Osteoblast (primary cell): Measurements from ENCODE around the gene ACTR2. TPM values are rescaled to one million over a fixed set of nuclear protein-coding genes. Genes with fewer than 3 reads are reported as not detected.

ENCODE experiments used
- DNase-seq: peaks from one replicate; pipeline ENCODE4 v3.0.0; 2011; ENCODE audit warnings: low spot score, mixed read lengths; ENCODE audit not compliant: insufficient read length; ENCODE audit errors: missing footprints
- H2AFZ ChIP-seq: 2 replicates; pipeline ENCODE4 v1.6.0; 2011; ENCODE audit warnings: mild to moderate bottlenecking, low read length
- H3K27ac ChIP-seq: 2 replicates; pipeline ENCODE4 v1.5.1; 2011; ENCODE audit warnings: mild to moderate bottlenecking, low read depth, low read length, moderate library complexity
- H3K27me3 ChIP-seq: 2 replicates; pipeline ENCODE4 v1.6.0; 2012; ENCODE audit warnings: mild to moderate bottlenecking, control low read depth, inconsistent platforms, low read length, moderate library complexity; ENCODE audit not compliant: insufficient read depth
- H3K36me3 ChIP-seq: 2 replicates; pipeline ENCODE4 v1.5.1; 2011; ENCODE audit warnings: mild to moderate bottlenecking, low read length, control low read depth, moderate library complexity; ENCODE audit not compliant: insufficient read depth
- H3K4me1 ChIP-seq: 2 replicates; pipeline ENCODE4 v1.5.1; 2011; ENCODE audit warnings: mild to moderate bottlenecking, low read length, control low read depth, moderate library complexity; ENCODE audit not compliant: insufficient read depth
- H3K4me2 ChIP-seq: 2 replicates; pipeline ENCODE4 v1.6.0; 2011; ENCODE audit warnings: mild to moderate bottlenecking, low read length; ENCODE audit not compliant: insufficient read depth
- H3K4me3 ChIP-seq: fragments of 200-600 bp; sonication (generic); 3 replicates; pipeline ENCODE4 v1.5.1; 2012; ENCODE audit warnings: mild to moderate bottlenecking, low read length, inconsistent platforms; ENCODE audit not compliant: insufficient read depth
- H3K79me2 ChIP-seq: 2 replicates; pipeline ENCODE4 v1.6.0; 2012; ENCODE audit warnings: mild to moderate bottlenecking, low read length, control low read depth, inconsistent platforms; ENCODE audit not compliant: insufficient read depth
- H3K9me3 ChIP-seq: 2 replicates; pipeline ENCODE4 v1.5.1; 2011; ENCODE audit warnings: low read depth, low read length, control low read depth
- H4K20me1 ChIP-seq: 2 replicates; pipeline ENCODE4 v1.6.0; 2012; ENCODE audit warnings: mild to moderate bottlenecking, low read length, control low read depth; ENCODE audit not compliant: insufficient read depth
- total RNA-seq: library from RNA; depleted of rRNA; stranded (reverse); fragments of >200 nt; gene quantifications from 2 replicates; pipeline ENCODE4 v1.2.3, GENCODE V29; 2012
- TF ChIP-seq, protein P1 (sequence below): IDR thresholded peaks from 2 replicates; pipeline ENCODE4 v1.5.1; 2011; ENCODE audit warnings: mild to moderate bottlenecking, low read depth, low read length, moderate library complexity; ENCODE audit errors: extremely low read depth

The ACTR2 gene
- total RNA-seq, 1 donor, result 110 TPM

DNA sequence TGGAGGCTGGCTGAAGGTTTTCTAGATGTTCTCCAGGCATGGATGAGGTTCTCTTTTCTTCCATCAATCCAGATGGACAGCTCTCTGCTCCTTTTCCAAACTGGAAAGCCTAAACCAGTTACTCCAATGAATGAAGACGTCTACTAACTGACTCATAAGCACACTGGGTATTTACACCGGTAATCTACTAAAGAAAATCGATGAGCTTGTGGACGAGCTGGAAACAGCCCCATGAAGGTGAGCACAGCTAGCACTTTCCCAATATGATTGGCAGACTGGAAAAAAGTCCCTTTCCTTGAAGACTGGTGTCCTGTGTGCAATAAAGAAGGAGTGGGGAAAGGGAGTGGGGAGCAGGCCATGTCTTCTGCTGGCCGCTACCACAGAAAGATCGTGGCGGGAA, 84.0 kb downstream of the ACTR2 start:
- Histone ChIP-seq H2AFZ (no peak overlapping the region), H3K4me1 (peaks cover 4% of the 10 kb centered on the region), H4K20me1 (no peaks in the 10 kb centered on the region), H3K4me3 (no peak overlapping the region), H3K27me3 (no peaks in the 10 kb centered on the region), H3K4me2 (no peak overlapping the region), H3K9me3 (no peaks in the 10 kb centered on the region), H3K79me2 (peaks cover 6% of the 10 kb centered on the region), H3K36me3 (peaks cover 65% of the 10 kb centered on the region), H3K27ac (no peak overlapping the region)
- DNase-seq, result no peak
- TF ChIP-seq, protein P1, sequence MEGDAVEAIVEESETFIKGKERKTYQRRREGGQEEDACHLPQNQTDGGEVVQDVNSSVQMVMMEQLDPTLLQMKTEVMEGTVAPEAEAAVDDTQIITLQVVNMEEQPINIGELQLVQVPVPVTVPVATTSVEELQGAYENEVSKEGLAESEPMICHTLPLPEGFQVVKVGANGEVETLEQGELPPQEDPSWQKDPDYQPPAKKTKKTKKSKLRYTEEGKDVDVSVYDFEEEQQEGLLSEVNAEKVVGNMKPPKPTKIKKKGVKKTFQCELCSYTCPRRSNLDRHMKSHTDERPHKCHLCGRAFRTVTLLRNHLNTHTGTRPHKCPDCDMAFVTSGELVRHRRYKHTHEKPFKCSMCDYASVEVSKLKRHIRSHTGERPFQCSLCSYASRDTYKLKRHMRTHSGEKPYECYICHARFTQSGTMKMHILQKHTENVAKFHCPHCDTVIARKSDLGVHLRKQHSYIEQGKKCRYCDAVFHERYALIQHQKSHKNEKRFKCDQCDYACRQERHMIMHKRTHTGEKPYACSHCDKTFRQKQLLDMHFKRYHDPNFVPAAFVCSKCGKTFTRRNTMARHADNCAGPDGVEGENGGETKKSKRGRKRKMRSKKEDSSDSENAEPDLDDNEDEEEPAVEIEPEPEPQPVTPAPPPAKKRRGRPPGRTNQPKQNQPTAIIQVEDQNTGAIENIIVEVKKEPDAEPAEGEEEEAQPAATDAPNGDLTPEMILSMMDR, result no peak

DNA sequence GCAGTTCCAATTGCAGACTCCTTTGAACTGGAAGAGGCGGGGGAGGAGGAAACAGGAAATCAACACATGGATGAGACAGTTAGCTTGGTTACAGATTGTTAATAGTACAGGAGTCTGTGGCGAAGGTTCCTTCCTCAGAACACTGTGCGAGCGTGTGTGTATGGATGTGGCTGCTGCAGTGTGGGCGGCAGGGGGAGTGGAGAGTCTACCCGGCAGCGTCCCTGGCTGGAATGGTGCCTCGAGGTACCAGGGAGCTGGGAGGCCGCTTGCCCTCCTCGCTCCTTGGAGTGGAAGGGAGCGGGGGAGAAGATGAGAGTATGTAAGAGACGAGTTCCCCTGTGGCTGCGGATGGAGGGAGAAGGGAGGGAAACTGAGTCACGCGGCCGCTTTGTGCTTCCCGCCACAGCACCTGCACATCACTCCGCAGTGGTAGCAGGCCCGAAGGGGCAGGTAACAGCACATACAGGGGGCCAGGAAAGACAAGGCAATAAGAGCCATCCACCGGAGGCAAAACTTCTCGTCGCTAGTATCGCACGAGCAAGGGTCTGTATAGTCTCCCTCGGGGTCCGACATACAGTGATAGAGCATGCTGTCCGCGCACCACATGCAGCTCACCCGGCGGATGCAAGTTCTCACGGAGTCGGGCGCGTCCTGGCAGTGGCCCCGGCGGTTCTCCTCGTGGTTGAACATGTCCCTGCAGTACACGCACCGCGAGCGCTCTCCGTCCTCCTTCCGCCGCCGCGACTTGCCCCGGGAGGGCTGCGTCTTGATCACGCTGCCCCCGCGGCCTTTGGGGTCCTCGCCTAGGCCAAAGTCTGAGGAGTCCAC, 85.7 kb downstream of the ACTR2 start:
- DNase-seq, result peak; percentile 59
- Histone ChIP-seq H3K4me1 (peaks cover 7% of the 10 kb centered on the region), H3K9me3 (no peaks in the 10 kb centered on the region), H3K79me2 (peaks cover 19% of the 10 kb centered on the region), H3K36me3 (peaks cover 64% of the 10 kb centered on the region), H3K27me3 (no peaks in the 10 kb centered on the region), H4K20me1 (no peaks in the 10 kb centered on the region), H3K27ac (no peak overlapping the region), H3K4me2 (no peak overlapping the region), H2AFZ (no peak overlapping the region), H3K4me3 (no peak overlapping the region)
- TF ChIP-seq, protein P1, result no peak

DNA sequence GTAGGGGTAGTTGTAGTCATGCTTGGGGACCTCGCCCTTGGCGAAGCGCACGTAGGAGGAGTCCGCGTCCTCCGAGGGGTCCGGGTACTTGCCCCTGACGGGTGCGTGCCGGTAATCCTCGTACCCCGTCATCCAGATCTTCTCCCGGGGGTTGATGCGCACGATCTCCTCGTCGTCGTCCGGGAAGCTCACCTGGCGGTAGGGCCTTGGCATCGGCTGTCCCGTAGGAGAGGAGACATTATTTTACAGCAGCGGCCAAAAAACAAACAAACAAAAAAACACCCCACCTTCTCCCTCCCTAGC, 86.3 kb downstream of the ACTR2 start:
- no peak overlapping the region for H3K4me2 ChIP-seq
- peaks cover 7% of the 10 kb centered on the region for H3K4me1 ChIP-seq
- H4K20me1 ChIP-seq, result no peaks in the 10 kb centered on the region
- DNase-seq, result no peak
- peaks cover 63% of the 10 kb centered on the region for H3K36me3 ChIP-seq
- H3K9me3 ChIP-seq, result no peaks in the 10 kb centered on the region
- TF ChIP-seq, protein P1, result no peak
- peaks cover 22% of the 10 kb centered on the region for H3K79me2 ChIP-seq
- no peak overlapping the region for H3K4me3 ChIP-seq
- no peak overlapping the region for H2AFZ ChIP-seq
- no peak overlapping the region for H3K27ac ChIP-seq
- no peaks in the 10 kb centered on the region for H3K27me3 ChIP-seq

DNA sequence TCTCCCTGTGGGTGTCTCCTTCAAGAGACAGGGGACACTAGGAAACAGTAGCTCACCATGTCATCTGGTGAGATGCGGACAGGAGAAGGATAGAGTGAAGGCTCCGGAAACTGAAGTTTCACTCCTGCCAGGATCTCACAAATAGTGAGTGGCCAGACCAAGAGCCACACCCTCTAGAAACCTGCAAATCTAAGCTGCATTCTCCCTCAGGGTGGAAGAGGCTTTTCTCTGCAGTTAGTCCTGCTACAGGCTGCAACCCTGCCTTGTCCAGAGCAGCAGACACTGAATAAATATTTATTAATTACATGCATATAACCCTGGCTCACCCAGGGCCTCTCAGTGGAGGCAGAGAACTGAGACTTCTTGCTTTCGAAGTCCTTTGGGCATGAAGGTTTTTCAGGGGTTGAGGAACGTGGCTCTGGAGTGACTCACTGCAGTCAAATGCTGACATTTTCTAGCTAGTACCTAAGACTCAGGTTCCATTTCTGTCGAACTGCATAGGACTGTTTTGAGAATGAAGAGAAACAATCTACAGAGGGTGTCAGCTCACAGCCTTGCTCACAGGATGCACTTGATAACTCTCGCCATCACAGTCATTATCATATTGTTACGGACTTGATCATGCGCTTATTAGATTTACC, 87.3 kb downstream of the ACTR2 start:
- peaks cover 29% of the 10 kb centered on the region for H3K79me2 ChIP-seq
- no peaks in the 10 kb centered on the region for H3K27me3 ChIP-seq
- peak overlapping the region; percentile 23 for H3K27ac ChIP-seq
- peaks cover 59% of the 10 kb centered on the region for H3K36me3 ChIP-seq
- no peak overlapping the region for H3K4me2 ChIP-seq
- no peak overlapping the region for H3K4me3 ChIP-seq
- peaks cover 16% of the 10 kb centered on the region for H3K4me1 ChIP-seq
- H2AFZ ChIP-seq, result no peak overlapping the region
- H4K20me1 ChIP-seq, result peaks cover 3% of the 10 kb centered on the region
- no peaks in the 10 kb centered on the region for H3K9me3 ChIP-seq
- no peak for DNase-seq
- TF ChIP-seq, protein P1, result no peak
